ENCODE measurements around the gene RAE1. TPM values are rescaled to one million over a fixed set of nuclear protein-coding genes. Genes with fewer than 3 reads are reported as not detected.

RAE1 gene
- total and polyA plus RNA-seq, 2 experiments from 2014 or later, result 35.4 to 43.3 TPM

- Histone ChIP-seq H3K4me1 (ENCODE audit: insufficient read depth) (peaks cover 6% of the 10 kb centered on the region), H3K27ac (ENCODE audit: low read depth) (no peak overlapping the region), H3K36me3 (ENCODE audit: insufficient read depth) (no peaks in the 10 kb centered on the region), H3K4me2 (no peak overlapping the region), H2AFZ (0 out of 2 replicates have a peak overlapping the region, but pooled peaks have one; percentile 23), H4K20me1 (replicated peaks; ENCODE audit: insufficient read depth) (no peaks in the 10 kb centered on the region), H3K9me2 (ENCODE audit: insufficient read depth) (no peaks in the 10 kb centered on the region), H3K27me3 (ENCODE audit: insufficient read depth) (no peaks in the 10 kb centered on the region), H3K4me3 (no peak overlapping the region), H3K79me2 (replicated peaks; ENCODE audit: insufficient read depth) (no peaks in the 10 kb centered on the region), H3F3A (replicated peaks; ENCODE audit: low read depth) (no peaks in the 10 kb centered on the region; the same call in 1 of the 2 replicates)
- Mint-ChIP-seq H3K27ac (no peak overlapping the region), H3K36me3 (ENCODE audit: low read depth) (no peaks in the 10 kb centered on the region; the same call in 2 of the 3 replicates), H3K4me3 (no peak overlapping the region), H3K4me1 (peaks cover 5% of the 10 kb centered on the region), H3K27me3 (ENCODE audit: insufficient read depth, low read depth, poor library complexity) (no peaks in the 10 kb centered on the region), H3K9me3 (no peaks in the 10 kb centered on the region)
- DNase-seq (ENCODE audit: low spot score) (no peak), ATAC-seq (no peak)
- TF ChIP-seq ETS1 (IDR thresholded peaks at IDR 0.05) (no peak), NANOG (IDR thresholded peaks at IDR 0.05; ENCODE audit: borderline replicate concordance) (no peak)
Measured at GRCh38 chr20:57317789-57318371, 33.2 kb upstream of the RAE1 start.

GRCh38 chr20:57319584-57319983, 31.5 kb upstream of the RAE1 start:
- H3K9me3 Mint-ChIP-seq, result no peaks in the 10 kb centered on the region
- H3K4me1 Mint-ChIP-seq, result peaks cover 14% of the 10 kb centered on the region
- Histone ChIP-seq H3K27me3 (ENCODE audit: insufficient read depth) (no peaks in the 10 kb centered on the region), H3K36me3 (ENCODE audit: insufficient read depth) (no peaks in the 10 kb centered on the region), H3K4me2 (no peak overlapping the region), H3K4me3 (no peak overlapping the region), H3F3A (replicated peaks; ENCODE audit: low read depth) (peaks cover 4% of the 10 kb centered on the region; the same call in 1 of the 2 replicates), H3K27ac (ENCODE audit: low read depth) (no peak overlapping the region), H3K4me1 (ENCODE audit: insufficient read depth) (peaks cover 10% of the 10 kb centered on the region), H2AFZ (no peak overlapping the region), H3K79me2 (replicated peaks; ENCODE audit: insufficient read depth) (no peaks in the 10 kb centered on the region), H4K20me1 (replicated peaks; ENCODE audit: insufficient read depth) (no peaks in the 10 kb centered on the region), H3K9me2 (ENCODE audit: insufficient read depth) (no peaks in the 10 kb centered on the region)
- no peaks in the 10 kb centered on the region; the same call in 2 of the 3 replicates for H3K36me3 Mint-ChIP-seq (ENCODE audit: low read depth)
- H3K27ac Mint-ChIP-seq, result no peak overlapping the region
- ATAC-seq (no peak), DNase-seq (ENCODE audit: low spot score) (no peak)
- no peak overlapping the region for H3K4me3 Mint-ChIP-seq
- H3K27me3 Mint-ChIP-seq (ENCODE audit: insufficient read depth, low read depth, poor library complexity), result no peaks in the 10 kb centered on the region
- no peak for TF ChIP-seq JUNB (IDR thresholded peaks at IDR 0.05; ENCODE audit: unreplicated experiment)
- TF ChIP-seq, protein P1, sequence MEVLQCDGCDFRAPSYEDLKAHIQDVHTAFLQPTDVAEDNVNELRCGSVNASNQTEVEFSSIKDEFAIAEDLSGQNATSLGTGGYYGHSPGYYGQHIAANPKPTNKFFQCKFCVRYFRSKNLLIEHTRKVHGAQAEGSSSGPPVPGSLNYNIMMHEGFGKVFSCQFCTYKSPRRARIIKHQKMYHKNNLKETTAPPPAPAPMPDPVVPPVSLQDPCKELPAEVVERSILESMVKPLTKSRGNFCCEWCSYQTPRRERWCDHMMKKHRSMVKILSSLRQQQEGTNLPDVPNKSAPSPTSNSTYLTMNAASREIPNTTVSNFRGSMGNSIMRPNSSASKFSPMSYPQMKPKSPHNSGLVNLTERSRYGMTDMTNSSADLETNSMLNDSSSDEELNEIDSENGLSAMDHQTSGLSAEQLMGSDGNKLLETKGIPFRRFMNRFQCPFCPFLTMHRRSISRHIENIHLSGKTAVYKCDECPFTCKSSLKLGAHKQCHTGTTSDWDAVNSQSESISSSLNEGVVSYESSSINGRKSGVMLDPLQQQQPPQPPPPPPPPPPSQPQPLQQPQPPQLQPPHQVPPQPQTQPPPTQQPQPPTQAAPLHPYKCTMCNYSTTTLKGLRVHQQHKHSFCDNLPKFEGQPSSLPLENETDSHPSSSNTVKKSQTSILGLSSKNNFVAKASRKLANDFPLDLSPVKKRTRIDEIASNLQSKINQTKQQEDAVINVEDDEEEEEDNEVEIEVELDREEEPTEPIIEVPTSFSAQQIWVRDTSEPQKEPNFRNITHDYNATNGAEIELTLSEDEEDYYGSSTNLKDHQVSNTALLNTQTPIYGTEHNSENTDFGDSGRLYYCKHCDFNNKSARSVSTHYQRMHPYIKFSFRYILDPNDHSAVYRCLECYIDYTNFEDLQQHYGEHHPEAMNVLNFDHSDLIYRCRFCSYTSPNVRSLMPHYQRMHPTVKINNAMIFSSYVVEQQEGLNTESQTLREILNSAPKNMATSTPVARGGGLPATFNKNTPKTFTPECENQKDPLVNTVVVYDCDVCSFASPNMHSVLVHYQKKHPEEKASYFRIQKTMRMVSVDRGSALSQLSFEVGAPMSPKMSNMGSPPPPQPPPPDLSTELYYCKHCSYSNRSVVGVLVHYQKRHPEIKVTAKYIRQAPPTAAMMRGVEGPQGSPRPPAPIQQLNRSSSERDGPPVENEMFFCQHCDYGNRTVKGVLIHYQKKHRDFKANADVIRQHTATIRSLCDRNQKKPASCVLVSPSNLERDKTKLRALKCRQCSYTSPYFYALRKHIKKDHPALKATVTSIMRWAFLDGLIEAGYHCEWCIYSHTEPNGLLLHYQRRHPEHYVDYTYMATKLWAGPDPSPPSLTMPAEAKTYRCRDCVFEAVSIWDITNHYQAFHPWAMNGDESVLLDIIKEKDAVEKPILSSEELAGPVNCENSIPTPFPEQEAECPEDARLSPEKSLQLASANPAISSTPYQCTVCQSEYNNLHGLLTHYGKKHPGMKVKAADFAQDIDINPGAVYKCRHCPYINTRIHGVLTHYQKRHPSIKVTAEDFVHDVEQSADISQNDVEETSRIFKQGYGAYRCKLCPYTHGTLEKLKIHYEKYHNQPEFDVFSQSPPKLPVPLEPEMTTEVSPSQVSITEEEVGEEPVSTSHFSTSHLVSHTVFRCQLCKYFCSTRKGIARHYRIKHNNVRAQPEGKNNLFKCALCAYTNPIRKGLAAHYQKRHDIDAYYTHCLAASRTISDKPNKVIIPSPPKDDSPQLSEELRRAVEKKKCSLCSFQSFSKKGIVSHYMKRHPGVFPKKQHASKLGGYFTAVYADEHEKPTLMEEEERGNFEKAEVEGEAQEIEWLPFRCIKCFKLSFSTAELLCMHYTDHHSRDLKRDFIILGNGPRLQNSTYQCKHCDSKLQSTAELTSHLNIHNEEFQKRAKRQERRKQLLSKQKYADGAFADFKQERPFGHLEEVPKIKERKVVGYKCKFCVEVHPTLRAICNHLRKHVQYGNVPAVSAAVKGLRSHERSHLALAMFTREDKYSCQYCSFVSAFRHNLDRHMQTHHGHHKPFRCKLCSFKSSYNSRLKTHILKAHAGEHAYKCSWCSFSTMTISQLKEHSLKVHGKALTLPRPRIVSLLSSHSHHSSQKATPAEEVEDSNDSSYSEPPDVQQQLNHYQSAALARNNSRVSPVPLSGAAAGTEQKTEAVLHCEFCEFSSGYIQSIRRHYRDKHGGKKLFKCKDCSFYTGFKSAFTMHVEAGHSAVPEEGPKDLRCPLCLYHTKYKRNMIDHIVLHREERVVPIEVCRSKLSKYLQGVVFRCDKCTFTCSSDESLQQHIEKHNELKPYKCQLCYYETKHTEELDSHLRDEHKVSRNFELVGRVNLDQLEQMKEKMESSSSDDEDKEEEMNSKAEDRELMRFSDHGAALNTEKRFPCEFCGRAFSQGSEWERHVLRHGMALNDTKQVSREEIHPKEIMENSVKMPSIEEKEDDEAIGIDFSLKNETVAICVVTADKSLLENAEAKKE (CRISPR knock-in tag; IDR thresholded peaks at IDR 0.05), result no peak
- TF ChIP-seq NANOG (IDR thresholded peaks at IDR 0.05; ENCODE audit: borderline replicate concordance), result no peak
- TF ChIP-seq, protein P2, sequence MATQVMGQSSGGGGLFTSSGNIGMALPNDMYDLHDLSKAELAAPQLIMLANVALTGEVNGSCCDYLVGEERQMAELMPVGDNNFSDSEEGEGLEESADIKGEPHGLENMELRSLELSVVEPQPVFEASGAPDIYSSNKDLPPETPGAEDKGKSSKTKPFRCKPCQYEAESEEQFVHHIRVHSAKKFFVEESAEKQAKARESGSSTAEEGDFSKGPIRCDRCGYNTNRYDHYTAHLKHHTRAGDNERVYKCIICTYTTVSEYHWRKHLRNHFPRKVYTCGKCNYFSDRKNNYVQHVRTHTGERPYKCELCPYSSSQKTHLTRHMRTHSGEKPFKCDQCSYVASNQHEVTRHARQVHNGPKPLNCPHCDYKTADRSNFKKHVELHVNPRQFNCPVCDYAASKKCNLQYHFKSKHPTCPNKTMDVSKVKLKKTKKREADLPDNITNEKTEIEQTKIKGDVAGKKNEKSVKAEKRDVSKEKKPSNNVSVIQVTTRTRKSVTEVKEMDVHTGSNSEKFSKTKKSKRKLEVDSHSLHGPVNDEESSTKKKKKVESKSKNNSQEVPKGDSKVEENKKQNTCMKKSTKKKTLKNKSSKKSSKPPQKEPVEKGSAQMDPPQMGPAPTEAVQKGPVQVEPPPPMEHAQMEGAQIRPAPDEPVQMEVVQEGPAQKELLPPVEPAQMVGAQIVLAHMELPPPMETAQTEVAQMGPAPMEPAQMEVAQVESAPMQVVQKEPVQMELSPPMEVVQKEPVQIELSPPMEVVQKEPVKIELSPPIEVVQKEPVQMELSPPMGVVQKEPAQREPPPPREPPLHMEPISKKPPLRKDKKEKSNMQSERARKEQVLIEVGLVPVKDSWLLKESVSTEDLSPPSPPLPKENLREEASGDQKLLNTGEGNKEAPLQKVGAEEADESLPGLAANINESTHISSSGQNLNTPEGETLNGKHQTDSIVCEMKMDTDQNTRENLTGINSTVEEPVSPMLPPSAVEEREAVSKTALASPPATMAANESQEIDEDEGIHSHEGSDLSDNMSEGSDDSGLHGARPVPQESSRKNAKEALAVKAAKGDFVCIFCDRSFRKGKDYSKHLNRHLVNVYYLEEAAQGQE (IDR thresholded peaks at IDR 0.05; ENCODE audit: unreplicated experiment), result no peak
- no peak for TF ChIP-seq STAT1 (IDR thresholded peaks at IDR 0.05; ENCODE audit: unreplicated experiment)
- TF ChIP-seq POLR2AphosphoS5 (IDR thresholded peaks at IDR 0.05; ENCODE audit: low read depth), result no peak
- TF ChIP-seq EZH2phosphoT487 (IDR thresholded peaks at IDR 0.05; ENCODE audit: unreplicated experiment), result no peak
- TF ChIP-seq ZNF114 (CRISPR knock-in tag; IDR thresholded peaks at IDR 0.05), result no peak
- no peak for TF ChIP-seq ETS1 (IDR thresholded peaks at IDR 0.05)
